Inferior parietal cortex (tissue), 1 donor: ENCODE measurements around the gene SRBD1.
A peak's percentile ranks its signal among the peaks of the same experiment; 100 is the strongest.

Source experiments
- DNase-seq: peaks from one replicate; pipeline ENCODE4 v3.0.0-alpha.2; 2016; ENCODE audit errors: extremely low spot score

The SRBD1 gene

GRCh38 chr2:45551862-45552261, 59.2 kb downstream of the SRBD1 start:
- no peak for DNase-seq

DNA sequence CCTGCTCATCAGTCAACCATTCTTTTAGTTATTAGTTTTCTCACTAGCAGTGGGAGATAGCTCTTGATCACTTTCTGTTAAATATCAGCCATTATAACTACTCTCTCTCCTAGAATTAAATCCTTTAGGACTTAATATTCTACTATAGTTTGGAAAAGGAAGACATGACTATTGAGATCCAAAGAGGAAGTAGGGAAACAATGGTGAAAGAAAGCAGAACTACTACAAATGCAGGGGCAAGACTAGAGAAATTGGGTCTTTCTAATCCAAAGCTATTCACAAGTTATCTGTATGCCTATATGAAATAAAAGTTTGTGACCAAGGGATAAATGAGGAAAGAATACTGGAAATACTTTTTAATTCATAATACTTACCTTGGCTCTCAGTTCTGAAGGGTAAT, 65.1 kb downstream of the SRBD1 start:
- no peak for DNase-seq

GRCh38 chr2:45543257-45543656, 67.8 kb downstream of the SRBD1 start:
- no peak for DNase-seq

GRCh38 chr2:45542013-45542412, 69.1 kb downstream of the SRBD1 start:
- no peak for DNase-seq

DNA sequence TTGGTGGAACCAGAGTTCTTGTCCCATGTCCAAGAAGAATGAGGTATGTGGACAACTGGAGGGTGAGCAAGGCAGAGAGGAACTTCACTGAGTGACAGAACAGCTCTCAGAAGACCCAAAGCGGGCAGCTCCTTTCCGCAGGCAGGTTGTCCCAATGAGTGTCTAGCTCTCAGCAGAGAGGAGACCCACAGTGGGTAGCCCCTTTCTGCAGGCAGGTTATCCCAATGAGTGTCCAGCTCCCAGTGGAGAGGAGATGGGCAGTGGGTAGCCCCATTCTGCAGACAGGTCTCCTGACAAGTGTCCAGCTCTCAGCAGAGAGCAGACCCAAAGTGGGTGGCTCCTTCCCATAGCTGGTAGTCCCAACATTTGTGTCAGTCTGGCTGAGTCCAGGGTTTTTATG, 69.6 kb downstream of the SRBD1 start:
- no peak for DNase-seq

DNA sequence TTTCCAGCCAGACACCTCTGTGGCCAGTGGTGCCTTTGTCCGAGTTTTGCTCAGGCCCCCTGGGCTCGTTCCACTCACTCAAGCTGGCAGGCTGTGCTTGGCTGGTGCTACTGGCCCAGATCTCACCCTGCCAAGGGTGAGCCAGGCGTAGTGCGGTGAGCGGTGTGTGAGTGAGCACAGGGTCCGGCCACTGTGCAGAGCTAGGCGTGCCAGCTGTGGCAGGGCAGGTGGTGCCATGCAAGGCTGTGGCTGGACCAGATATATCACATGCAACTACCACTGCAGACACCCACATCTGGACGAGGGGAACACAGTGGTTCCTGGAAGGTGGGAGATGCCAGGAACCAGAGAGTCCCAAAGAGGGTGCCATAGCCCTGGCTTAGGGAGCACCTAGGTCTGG, 70.1 kb downstream of the SRBD1 start:
- no peak for DNase-seq

GRCh38 chr2:45533771-45534170, 77.3 kb downstream of the SRBD1 start:
- DNase-seq, result no peak

- DNase-seq, result no peak
These were observed 78.9 kb downstream of the SRBD1 start for GRCh38 chr2:45532181-45532580.

- DNase-seq, result no peak
These were observed 87.1 kb downstream of the SRBD1 start for GRCh38 chr2:45524016-45524415.

- no peak for DNase-seq
These were observed 92.5 kb downstream of the SRBD1 start for GRCh38 chr2:45518546-45518945.

DNA sequence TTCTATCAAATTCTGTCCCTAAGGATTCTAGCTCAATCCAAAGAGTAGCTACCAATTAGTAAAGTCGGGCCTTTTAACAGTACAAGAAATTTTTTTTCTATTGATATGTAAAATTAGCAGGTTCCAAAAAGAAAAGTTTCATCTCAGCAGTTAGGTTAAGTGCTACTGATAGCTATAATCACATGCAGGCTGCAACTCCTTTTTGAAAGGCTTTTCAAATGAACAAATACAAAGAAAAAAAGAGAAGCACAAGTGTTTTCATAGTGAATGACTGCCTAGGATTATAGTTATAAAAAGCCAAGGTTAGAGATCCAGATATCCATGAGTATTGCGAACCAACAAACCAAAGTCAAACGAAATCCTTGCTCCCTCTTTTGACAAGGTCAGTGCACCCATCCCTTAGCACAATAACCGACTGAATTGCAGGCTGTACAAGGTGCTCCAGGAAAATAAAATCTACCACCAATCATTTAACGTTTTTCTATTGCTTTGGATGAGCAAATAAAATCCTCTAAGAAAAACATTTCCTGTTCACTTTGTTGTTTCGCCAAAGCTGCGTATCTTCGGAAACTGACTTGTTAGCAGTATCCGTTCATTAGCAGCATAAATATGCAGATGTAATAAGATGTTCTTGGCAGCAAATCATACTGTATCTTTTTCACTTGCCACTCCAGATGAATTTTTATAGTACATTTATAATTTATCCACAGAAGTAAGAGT, 100.2 kb downstream of the SRBD1 start:
- no peak for DNase-seq

DNA sequence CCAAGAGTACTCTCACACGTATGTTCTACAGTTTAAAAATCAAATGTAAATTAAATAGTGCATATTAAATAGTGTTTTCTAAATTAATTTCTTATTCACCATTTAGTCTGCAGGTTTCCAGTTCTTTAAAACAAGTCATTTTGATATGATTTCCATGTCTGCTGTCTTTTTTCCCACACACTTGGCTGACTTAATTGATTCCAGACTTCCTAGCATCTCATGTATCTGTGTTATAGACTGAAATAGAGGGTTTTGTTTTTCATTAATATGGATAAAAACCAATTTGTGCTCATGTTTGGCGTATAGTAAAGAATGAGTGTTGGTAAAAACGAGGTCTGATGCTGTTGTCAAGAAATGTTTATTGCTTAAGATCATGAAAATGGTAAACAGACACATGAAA, 104.3 kb downstream of the SRBD1 start:
- no peak for DNase-seq

DNA sequence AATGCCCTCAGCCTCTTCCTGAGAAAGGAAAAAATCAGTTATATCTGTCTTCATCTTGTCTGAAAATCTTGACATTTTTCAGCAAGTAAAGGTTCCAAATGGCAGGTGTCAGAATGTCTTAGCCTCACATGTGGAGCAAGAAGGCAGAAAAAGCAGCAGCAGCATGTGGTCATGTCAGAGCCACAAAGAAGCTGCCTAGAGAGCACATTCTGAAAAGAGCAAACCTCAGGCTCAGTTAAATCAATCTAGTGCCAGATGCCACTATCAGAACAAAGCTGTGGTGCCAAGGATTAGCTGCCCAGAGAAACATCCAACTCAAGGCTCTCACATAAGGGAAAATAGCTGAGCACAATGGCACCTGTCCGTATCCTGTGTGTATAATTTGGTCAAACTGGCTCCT, 105.9 kb downstream of the SRBD1 start:
- no peak for DNase-seq

GRCh38 chr2:45498661-45499550, 112.2 kb downstream of the SRBD1 start:
- no peak for DNase-seq

DNA sequence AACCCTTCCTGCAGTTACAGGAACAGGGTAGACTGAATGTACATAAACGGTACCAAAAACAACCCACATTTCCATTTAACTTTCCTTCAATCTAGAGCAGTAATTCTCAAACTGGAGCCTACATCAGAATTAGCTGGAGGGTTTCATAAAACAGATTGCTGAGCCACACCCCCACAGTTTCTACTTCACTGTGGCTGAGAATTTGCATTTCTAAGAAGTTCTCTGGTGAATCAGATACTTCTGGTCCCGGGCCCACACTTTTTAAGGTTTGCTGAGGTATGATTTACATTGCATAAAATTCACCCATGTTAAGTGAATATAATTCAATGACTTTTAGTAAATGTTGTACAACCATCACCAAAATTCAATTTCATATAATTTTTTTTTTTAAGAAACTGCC, 113.7 kb downstream of the SRBD1 start:
- DNase-seq, result peak; percentile 29

GRCh38 chr2:45496869-45497268, 114.2 kb downstream of the SRBD1 start:
- peak; percentile 22 for DNase-seq

DNA sequence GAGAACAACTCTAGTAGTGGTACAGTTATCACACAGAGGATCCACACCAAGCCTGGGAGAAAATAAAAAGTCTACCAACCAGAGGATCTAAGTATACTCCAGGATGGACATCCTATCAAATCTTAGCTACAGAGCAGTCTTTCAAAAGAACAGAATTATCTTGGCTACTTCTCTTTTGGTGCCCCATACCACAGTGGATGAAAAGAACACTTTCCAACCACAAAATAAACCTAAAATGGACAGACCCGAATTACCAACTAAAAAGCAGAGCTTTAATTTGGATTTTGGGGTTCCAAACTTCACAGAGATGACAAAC, 116.1 kb downstream of the SRBD1 start:
- DNase-seq, result no peak

GRCh38 chr2:45494275-45494977, 116.6 kb downstream of the SRBD1 start:
- peak; percentile 83 for DNase-seq

GRCh38 chr2:45484965-45485364, 126.1 kb downstream of the SRBD1 start:
- no peak for DNase-seq

GRCh38 chr2:45483997-45484396, 127.1 kb downstream of the SRBD1 start:
- no peak for DNase-seq

- no peak for DNase-seq
These were observed 133.5 kb downstream of the SRBD1 start for GRCh38 chr2:45477546-45477945.

- DNase-seq, result no peak
These were observed 140.5 kb downstream of the SRBD1 start for GRCh38 chr2:45470531-45470930.
